ENCODE results near the gene GRIK4.

DNA sequence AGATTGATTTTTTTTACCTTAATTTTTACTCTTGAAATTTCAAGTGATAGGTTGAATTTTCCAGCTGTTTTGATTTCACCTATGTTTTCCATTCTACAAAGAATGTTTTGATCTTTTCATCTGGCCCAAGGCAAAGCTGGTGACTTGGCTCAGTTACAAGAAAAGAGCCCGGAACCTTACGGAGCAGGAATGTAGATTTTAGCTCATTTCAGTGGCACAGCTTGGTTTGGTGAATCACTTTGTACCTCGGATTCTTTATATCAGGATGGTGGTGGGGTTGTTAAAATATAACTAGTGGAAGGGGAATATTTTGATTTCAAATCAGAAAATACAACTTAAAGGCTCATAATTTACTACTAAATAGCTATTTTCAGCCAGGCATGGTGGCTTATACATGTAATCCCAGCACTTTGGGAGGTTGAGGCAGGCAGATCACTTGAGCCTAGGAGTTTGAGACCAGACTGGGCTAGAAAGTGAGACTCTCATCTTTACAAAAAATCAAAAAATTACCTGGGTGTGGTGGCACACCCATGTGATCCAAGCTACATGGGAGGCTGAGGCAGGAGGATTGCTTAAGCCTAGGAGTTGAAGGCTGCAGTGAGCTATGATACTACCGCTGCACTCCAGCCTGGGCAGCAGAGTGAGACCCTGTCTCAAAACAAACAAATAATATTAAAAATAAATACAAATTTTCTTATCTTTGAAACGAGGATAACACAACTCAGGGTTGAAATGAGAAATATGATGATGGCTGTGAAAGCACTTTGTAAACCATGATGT lies 9.4 kb upstream of the GRIK4 start:
- no peak for TF ChIP-seq SIN3A (IDR thresholded peaks at IDR 0.05; ENCODE audit: borderline replicate concordance, insufficient read depth, low read length)
- no peak for TF ChIP-seq POLR2AphosphoS5 (IDR thresholded peaks at IDR 0.05; ENCODE audit: low read depth, low read length)
- no peak for TF ChIP-seq TAF1 (IDR thresholded peaks at IDR 0.05; ENCODE audit: borderline replicate concordance, insufficient read depth, low read length)

All from PFSK-1 (cell line).